ENCODE measurements around the gene CCDC124.

CCDC124 gene

DNA sequence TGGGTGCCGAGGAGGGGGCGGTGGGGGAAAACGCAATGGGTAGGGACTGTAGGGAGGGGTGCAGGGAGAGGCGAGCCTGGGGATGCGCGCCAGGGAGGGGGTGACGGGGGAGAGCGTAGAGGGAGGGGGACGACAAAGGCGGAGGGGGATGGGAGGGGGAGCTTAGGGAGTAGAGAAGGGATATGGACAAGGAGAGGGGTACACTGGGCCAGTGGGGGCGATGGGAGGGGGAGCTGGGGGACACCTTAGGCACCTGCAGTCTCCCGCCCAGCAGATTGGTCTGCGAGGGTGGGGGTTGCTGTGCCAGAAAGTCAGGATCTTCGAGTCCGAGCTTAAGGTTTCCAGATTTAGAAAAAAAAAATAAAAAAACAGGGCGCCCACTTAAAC lies 15.7 kb downstream of the CCDC124 start:
- Histone ChIP-seq H3K9me2 (replicated peaks; ENCODE audit: control insufficient read depth, low read length) (no peaks in the 10 kb centered on the region), H4K20me1 (ENCODE audit: control insufficient read depth, insufficient read depth, low read depth, low read length) (no peaks in the 10 kb centered on the region), H3K27ac (ENCODE audit: low read depth, low read length) (peak overlapping the region; percentile 67)

DNA sequence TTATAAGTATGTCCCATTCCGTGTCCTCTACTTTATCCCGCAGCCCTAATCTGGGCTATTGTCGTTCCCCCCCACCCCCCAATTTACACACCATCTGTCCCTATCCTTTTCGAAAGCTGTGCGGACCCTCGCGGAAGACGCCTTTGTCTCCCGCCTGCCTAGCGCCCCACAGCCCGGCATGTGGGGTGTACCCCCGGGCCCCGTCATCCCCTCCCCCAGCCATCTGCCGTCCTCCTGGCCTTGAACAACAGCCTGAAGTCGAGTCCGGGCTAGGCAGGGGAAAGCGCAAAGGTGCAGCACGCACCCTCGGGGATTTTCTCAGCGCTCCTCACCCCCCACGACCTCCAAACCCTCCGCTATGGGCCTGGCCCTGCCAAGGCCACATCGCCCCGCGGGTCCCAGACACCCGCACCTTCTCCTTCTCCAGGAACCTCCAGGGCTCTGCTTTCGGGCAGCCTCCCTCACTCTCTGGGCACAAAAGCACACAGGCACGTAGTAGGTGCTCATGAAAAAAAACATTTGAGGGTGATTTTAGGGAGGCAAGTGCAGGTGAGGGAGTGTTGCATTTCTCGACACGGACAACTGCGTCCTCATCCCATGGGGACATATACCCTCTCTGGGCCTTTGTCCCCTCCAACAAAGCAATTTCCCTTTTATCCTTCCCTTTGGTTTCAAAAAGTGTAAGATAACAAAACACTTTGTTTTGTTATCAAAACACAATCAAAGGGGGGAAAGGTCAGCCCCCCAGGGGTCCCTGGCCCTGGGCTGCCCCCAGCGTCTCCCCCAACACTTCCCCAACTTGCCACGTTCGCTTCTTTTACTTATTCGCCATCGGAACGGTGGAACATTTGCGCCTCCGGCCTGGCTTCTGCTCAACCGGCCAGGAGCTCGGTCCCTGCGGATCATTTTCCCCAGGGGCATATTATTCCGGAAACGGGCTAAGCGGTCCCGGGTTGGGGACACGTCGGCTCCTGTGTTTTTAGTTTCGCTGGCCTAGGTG lies 16.4 kb downstream of the CCDC124 start:
- H3K36me3 ChIP-seq (ENCODE audit: control insufficient read depth, low read length), result peaks cover 1% of the 10 kb centered on the region; the same call in 1 of the 2 replicates
- H3F3A ChIP-seq (ENCODE audit: control insufficient read depth, insufficient read depth), result peaks cover 10% of the 10 kb centered on the region
- peak overlapping the region; percentile 67 for H3K27ac ChIP-seq (ENCODE audit: low read depth, low read length)
- H3K9me3 ChIP-seq (ENCODE audit: control insufficient read depth, insufficient read depth, low read length), result no peaks in the 10 kb centered on the region
- H4K20me1 ChIP-seq (ENCODE audit: control insufficient read depth, insufficient read depth, low read depth, low read length), result no peaks in the 10 kb centered on the region
- TF ChIP-seq, protein P1, sequence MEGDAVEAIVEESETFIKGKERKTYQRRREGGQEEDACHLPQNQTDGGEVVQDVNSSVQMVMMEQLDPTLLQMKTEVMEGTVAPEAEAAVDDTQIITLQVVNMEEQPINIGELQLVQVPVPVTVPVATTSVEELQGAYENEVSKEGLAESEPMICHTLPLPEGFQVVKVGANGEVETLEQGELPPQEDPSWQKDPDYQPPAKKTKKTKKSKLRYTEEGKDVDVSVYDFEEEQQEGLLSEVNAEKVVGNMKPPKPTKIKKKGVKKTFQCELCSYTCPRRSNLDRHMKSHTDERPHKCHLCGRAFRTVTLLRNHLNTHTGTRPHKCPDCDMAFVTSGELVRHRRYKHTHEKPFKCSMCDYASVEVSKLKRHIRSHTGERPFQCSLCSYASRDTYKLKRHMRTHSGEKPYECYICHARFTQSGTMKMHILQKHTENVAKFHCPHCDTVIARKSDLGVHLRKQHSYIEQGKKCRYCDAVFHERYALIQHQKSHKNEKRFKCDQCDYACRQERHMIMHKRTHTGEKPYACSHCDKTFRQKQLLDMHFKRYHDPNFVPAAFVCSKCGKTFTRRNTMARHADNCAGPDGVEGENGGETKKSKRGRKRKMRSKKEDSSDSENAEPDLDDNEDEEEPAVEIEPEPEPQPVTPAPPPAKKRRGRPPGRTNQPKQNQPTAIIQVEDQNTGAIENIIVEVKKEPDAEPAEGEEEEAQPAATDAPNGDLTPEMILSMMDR (IDR thresholded peaks at IDR 0.05; ENCODE audit: low read depth, low read length, poor library complexity, severe bottlenecking), result no peak
- no peak for TF ChIP-seq EZH2phosphoT487 (IDR thresholded peaks at IDR 0.05; ENCODE audit: borderline replicate concordance, low read length)
- peaks cover 76% of the 10 kb centered on the region for H3K4me1 ChIP-seq (ENCODE audit: control insufficient read depth, low read length)
- H3K4me2 ChIP-seq (ENCODE audit: low read length), result peak overlapping the region; percentile 83
- peaks cover 41% of the 10 kb centered on the region for H3K27me3 ChIP-seq (ENCODE audit: control insufficient read depth, low read length)
- no peaks in the 10 kb centered on the region for H3K9me2 ChIP-seq (replicated peaks; ENCODE audit: control insufficient read depth, low read length)
- no peaks in the 10 kb centered on the region for H3K79me2 ChIP-seq (ENCODE audit: control insufficient read depth, low read length)
- H3K4me3 ChIP-seq (ENCODE audit: low read length), result peak overlapping the region; percentile 76

More for the DNA sequence above, 15.7 kb downstream of the CCDC124 start:
- Histone ChIP-seq H3K4me1 (ENCODE audit: control insufficient read depth, low read length) (peaks cover 73% of the 10 kb centered on the region), H3K79me2 (ENCODE audit: control insufficient read depth, low read length) (no peaks in the 10 kb centered on the region), H3K9me3 (ENCODE audit: control insufficient read depth, insufficient read depth, low read length) (no peaks in the 10 kb centered on the region), H3K4me2 (ENCODE audit: low read length) (peak overlapping the region; percentile 83), H3F3A (ENCODE audit: control insufficient read depth, insufficient read depth) (peaks cover 10% of the 10 kb centered on the region), H3K36me3 (ENCODE audit: control insufficient read depth, low read length) (peaks cover 4% of the 10 kb centered on the region; the same call in 1 of the 2 replicates), H3K27me3 (ENCODE audit: control insufficient read depth, low read length) (peaks cover 35% of the 10 kb centered on the region), H3K4me3 (ENCODE audit: low read length) (peak overlapping the region; percentile 76)
- TF ChIP-seq, protein P1 (IDR thresholded peaks at IDR 0.05; ENCODE audit: low read depth, low read length, poor library complexity, severe bottlenecking), result no peak
- TF ChIP-seq EZH2phosphoT487 (IDR thresholded peaks at IDR 0.05; ENCODE audit: borderline replicate concordance, low read length), result no peak

DNA sequence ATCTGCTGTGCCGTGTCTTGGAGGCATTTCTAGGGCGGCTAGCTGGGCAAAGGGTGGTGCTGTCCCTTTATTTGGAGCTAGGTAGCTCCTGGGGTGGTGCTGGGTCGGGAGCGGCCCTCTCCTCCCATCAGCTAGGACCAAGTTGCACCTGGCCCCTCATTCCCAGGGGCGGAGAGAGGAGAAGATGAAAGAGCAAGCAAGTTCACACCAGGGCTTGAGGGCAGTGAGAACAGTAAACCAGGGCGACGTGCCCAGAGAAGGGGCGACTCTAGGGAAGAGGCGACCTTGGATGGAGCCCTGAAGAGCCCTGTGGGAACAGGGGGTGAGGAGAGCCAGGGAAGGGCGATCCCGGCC lies 17.1 kb downstream of the CCDC124 start:
- H3K79me2 ChIP-seq (ENCODE audit: control insufficient read depth, low read length), result no peaks in the 10 kb centered on the region
- no peaks in the 10 kb centered on the region for H3K9me3 ChIP-seq (ENCODE audit: control insufficient read depth, insufficient read depth, low read length)
- H3K36me3 ChIP-seq (ENCODE audit: control insufficient read depth, low read length), result no peaks in the 10 kb centered on the region; the same call in 1 of the 2 replicates
- no peak for TF ChIP-seq EZH2phosphoT487 (IDR thresholded peaks at IDR 0.05; ENCODE audit: borderline replicate concordance, low read length)
- TF ChIP-seq, protein P1 (IDR thresholded peaks at IDR 0.05; ENCODE audit: low read depth, low read length, poor library complexity, severe bottlenecking), result no peak
- peaks cover 76% of the 10 kb centered on the region for H3K4me1 ChIP-seq (ENCODE audit: control insufficient read depth, low read length)
- peaks cover 10% of the 10 kb centered on the region for H3F3A ChIP-seq (ENCODE audit: control insufficient read depth, insufficient read depth)
- H3K27ac ChIP-seq (ENCODE audit: low read depth, low read length), result peak overlapping the region; percentile 67
- H3K4me3 ChIP-seq (ENCODE audit: low read length), result peak overlapping the region; percentile 76
- no peaks in the 10 kb centered on the region for H3K9me2 ChIP-seq (replicated peaks; ENCODE audit: control insufficient read depth, low read length)
- peak overlapping the region; percentile 83 for H3K4me2 ChIP-seq (ENCODE audit: low read length)
- H4K20me1 ChIP-seq (ENCODE audit: control insufficient read depth, insufficient read depth, low read depth, low read length), result no peaks in the 10 kb centered on the region
- H3K27me3 ChIP-seq (ENCODE audit: control insufficient read depth, low read length), result peaks cover 41% of the 10 kb centered on the region
